HG03025 (cell line): ENCODE data around the gene RHOG.
"Not testable (repeated sequence)": the region's sequence is repeated elsewhere in the genome, so short reads cannot be mapped to it uniquely, and the experiment has no call there.

Source experiments
- ATAC-seq: cut with Tn5 transposase; IDR thresholded peaks from one replicate; pipeline ENCODE4 v1.9.1; 2021; ENCODE audit warnings: mild to moderate bottlenecking, moderate library complexity; ENCODE audit not compliant: unreplicated experiment, low FRiP score

RHOG gene

GRCh38 chr11:3814832-3815231, 25.9 kb downstream of the RHOG start:
- not testable (repeated sequence) for ATAC-seq

GRCh38 chr11:3810951-3811350, 29.8 kb downstream of the RHOG start:
- no peak for ATAC-seq

- ATAC-seq: no peak
Observed at GRCh38 chr11:3810446-3810845, 30.3 kb downstream of the RHOG start.

GRCh38 chr11:3809624-3809928, 31.2 kb downstream of the RHOG start:
- no peak for ATAC-seq

GRCh38 chr11:3808861-3809623, 31.7 kb downstream of the RHOG start:
- peak; percentile 70 for ATAC-seq

- ATAC-seq: peak; percentile 57
Observed at GRCh38 chr11:3807909-3808860, 32.6 kb downstream of the RHOG start, which contains the start of gene PGAP2. PGAP2 (plus strand) TSS chr11:3808560; CDS start chr11:3811260, 2,700 bp downstream.

GRCh38 chr11:3803726-3804495, 36.8 kb downstream of the RHOG start:
- no peak for ATAC-seq

GRCh38 chr11:3802011-3802790, 38.6 kb downstream of the RHOG start:
- no peak for ATAC-seq

GRCh38 chr11:3799873-3800272, 40.9 kb downstream of the RHOG start:
- ATAC-seq: no peak

- no peak for ATAC-seq
Observed at GRCh38 chr11:3799143-3799542, 41.6 kb downstream of the RHOG start.

GRCh38 chr11:3797329-3798090, 43.2 kb downstream of the RHOG start, which contains the start of gene NUP98:
NUP98 (minus strand) TSS chr11:3797554; CDS start chr11:3782117, 15,437 bp downstream.
- peak; percentile 91 for ATAC-seq

- ATAC-seq: peak; percentile 37
Observed at GRCh38 chr11:3796801-3797328, 43.9 kb downstream of the RHOG start.

GRCh38 chr11:3796346-3796745, 44.4 kb downstream of the RHOG start:
- no peak for ATAC-seq

- ATAC-seq: no peak
Observed at GRCh38 chr11:3796002-3796311, 44.8 kb downstream of the RHOG start.

GRCh38 chr11:3795131-3796001, 45.4 kb downstream of the RHOG start:
- ATAC-seq: no peak

- not testable (repeated sequence) for ATAC-seq
Observed at GRCh38 chr11:3794387-3794786, 46.4 kb downstream of the RHOG start.

GRCh38 chr11:3786781-3787428, 53.9 kb downstream of the RHOG start:
- ATAC-seq: no peak

- no peak for ATAC-seq
Observed at GRCh38 chr11:3783611-3784010, 57.1 kb downstream of the RHOG start.
